Brain pericyte (primary cell): ENCODE measurements around the gene CA10.

Source experiments
- DNase-seq: peaks from one replicate; pipeline ENCODE4 v3.0.0-alpha.2; 2012; ENCODE audit warnings: low read depth, low spot score

CA10 gene

GRCh38 chr17:51954232-51954765 is 204.2 kb downstream of the CA10 start:
- DNase-seq = no peak

- no peak for DNase-seq
Observed at GRCh38 chr17:51951741-51952140, 206.8 kb downstream of the CA10 start.

DNA sequence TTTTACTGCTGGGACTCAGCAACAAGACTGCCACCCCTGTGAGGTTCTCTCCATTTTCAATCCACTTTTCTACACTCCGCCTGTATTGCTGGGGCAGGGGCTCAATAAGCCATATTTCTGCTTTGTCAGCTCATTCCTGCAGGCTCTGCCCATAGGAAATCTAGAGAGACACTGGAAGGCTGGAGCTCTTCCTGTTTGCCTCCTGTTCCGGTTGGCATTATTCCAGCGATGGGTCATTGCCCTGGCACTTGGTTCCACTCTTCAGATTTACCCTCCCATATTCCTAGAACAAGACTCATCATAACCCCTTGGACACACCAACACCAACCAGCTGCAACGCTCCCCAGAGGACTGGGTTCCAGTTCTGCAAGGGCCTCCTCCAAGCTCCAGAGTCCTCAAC is 210.4 kb downstream of the CA10 start:
- no peak for DNase-seq

DNA sequence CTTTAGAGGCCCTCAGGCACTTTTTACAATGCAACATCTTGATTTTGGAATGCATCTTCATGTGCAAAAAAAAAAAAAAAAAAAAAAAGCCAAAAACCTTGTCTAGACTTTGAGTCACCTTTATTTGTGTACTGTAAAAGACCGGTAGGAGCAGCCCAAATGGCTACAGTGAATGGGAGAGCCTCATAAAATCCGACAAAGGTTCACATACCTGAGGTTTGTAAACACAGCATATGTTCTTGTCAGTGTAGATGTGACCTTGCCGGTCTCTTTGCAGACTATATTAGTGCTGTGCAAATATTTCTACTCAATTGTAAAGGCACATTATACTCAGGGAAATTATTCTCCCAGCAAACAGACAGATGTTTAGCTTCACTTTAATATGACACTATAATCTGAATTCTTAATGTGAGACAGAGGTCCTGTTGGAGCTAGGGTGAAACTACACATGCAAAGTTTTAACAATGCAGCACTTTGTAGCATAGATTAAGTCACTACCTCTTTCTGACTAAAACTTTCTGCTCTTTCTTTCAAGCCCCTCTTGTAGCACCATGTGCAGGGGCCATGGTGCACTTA is 211.3 kb downstream of the CA10 start:
- DNase-seq = no peak

DNA sequence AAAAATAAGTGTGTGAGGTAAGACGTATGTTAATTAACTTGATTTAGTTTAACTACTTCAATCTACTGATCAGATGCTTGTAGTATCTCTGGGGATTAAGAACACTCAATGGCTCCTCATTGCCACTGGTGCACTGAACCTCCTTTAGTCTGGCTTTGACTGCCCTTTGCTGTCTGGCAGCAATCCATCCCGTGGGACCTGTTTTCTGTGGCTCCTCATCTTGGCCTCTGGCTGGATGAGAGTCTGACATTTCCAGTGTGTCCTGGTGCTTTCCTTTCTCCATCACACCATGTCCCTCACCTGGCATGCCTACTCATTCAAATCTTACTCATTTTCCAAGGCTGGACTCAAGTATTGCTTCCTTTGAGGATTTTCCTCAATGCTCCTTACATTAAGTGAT is 212.2 kb downstream of the CA10 start:
- no peak for DNase-seq

DNA sequence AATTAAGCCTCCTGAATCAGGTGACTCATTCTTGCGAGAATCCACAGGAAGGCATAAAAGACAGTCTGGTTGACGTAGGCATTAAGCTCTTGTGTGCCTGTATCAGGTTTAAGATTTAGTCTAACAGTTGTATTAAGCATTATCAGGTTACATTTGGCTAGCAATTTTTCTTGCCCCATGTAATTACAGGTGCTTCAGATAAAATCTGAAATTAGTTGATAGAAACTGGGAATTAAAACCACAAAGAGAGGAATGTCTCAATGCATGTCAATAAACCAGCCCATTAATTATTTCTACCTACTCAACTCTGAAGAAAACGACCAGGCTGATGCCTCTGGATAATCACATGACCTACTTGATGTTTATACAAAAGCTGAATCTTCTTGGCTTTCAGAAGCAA is 217.2 kb downstream of the CA10 start:
- no peak for DNase-seq

DNA sequence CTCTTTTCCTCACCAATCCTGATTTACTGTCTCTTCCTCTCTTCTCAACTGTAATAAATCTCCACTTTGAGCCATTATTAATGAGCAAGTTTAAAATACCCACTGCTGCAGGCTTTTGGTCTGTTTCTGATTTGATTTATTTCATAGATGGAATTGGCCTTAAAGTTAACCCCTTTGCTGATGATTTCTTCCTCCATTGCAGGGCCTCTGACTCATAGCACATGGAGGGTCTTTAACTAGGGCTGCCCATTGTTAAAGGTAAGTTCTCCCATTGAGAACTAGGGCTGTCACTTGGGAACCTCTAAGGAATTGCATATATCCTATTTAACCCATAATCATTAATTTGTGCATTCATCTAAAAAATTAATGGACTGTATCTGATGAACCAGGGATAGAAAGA is 221.2 kb downstream of the CA10 start:
- DNase-seq = no peak

GRCh38 chr17:51935477-51935876 is 223.0 kb downstream of the CA10 start:
- no peak for DNase-seq

DNA sequence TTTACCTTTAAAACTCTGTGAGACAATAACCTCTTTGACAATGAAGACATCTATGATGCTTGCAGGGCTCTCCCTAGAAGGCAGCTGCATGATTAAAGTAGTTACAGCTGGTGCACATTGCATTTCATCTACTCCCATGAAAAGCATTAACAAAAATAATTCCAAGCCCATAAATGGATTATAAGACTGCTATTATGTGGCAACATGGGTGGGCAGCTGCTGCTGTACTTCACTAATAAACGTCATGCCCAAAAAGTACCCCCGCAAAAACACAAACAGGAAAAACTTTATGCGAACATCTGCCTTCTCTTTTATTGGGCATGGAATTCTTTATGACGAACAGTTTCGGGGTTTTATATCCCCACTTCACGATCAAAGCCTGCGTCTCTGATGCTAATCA is 224.9 kb downstream of the CA10 start:
- DNase-seq = no peak

- DNase-seq = no peak
Observed at GRCh38 chr17:51926448-51926847, 232.1 kb downstream of the CA10 start.

DNA sequence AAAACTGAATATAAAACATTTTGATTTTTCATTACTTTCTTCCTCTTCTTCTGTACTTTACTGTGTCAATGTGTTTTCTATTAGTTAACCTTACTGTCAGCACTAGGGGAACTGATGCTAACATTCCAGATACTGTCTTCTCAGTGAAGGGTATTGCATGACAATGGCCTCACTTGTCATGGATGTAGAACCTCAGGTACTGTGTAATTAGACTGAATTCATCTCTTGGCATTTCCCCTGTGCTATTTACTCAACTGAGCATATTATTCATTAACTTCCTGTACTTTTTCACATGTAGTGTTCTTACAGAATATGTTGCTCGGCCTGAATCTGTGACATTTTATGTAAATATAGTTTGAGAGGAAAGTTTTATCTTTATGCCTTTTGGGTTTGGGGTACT is 237.0 kb downstream of the CA10 start:
- no peak for DNase-seq

DNA sequence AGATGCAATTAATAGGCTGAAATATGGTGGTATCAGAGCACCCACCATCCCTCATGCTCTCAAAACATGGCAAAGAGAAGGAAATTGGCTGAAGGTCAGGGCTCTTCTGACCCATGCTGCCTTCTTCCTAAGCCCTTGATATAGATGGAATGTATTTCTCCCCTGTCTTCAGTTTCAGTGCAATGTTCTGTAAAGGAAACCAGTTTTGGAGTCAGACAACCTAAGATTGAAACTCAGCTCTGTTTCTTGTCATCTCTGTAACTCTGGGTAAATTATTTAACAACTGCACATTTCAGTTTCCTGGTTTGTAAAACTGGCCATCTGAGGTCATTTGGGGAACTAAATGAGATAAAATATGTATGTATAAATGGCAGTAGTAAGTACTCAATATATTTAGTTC is 243.9 kb downstream of the CA10 start:
- no peak for DNase-seq

- no peak for DNase-seq
Observed at GRCh38 chr17:51913491-51914205, 244.9 kb downstream of the CA10 start.

GRCh38 chr17:51912939-51913338 is 245.6 kb downstream of the CA10 start:
- no peak for DNase-seq

- no peak for DNase-seq
Observed at GRCh38 chr17:51911237-51911636, 247.3 kb downstream of the CA10 start.

GRCh38 chr17:51909971-51910370 is 248.5 kb downstream of the CA10 start:
- no peak for DNase-seq

DNA sequence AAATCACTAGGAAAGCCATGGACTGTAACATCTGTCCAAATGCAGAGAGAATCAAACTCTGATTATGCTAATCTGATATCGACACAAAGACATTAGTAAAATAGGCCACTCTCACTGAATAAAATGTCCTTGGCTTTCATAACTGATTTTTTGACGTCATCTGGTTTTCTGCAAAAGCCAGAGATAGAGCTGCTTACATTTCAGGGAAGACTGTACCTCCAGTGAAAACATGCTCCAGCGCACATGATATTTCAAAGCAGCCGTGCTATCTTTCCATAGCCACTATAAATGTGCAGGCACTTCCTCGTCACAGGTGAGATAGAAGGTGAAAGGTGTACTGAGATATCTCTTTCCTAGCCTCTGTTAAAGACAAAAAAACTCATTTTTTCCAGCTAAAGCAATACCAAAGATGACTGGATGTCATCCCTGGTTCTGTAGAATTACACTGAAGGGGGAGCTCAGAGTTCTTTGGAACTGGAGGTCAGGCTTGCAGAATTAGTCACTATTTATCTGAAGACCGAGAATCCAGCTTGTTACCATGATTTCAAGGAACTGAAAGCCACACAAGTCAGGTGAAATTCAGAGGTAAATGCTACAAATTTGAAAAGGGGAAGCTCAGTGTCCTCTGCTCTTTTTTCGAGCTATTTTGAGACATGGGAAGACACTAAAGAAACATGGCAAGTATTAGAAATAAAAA is 249.5 kb downstream of the CA10 start:
- no peak for DNase-seq

- no peak for DNase-seq
Observed at GRCh38 chr17:51907041-51907440, 251.5 kb downstream of the CA10 start.

DNA sequence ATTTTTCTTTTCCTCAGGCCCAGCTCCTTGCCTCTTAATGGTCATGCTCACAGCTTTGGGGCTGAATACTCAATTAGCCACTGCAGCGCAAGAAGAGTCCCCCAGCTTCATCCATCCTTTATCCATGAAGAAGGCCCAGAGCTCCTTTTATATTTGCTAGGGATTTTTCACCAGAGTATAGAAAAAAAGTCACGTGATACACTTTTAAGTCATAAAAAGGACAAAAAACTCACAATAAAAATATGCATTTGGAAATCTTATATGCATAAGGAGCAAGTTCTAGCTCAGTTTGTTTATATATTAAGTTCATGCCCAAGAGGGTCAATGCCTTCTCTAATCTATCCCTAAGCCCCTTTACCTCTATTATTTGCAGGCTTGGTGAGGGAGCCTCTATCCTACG is 254.1 kb downstream of the CA10 start:
- DNase-seq = no peak

DNA sequence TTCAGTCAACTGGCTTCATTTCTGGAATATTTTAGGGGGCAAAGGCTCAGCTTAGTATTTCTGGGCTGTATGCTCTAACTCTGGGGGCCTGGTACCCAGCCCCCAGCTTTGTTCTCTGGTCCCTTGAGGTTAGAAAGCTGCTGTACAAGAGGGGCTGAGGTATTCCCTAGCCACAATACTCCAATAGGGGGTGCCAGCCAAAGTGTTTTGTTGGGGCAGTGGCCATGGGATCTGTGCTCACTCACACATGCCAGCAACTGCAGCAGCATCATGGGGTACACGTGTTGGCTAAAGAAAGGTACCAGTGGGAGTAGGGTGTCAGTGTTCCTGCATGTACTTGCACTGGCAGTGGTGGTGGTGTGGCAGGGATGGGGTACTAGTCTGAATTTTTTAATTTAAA is 257.3 kb downstream of the CA10 start:
- DNase-seq = no peak

GRCh38 chr17:51891936-51892335 is 266.6 kb downstream of the CA10 start:
- DNase-seq = no peak

DNA sequence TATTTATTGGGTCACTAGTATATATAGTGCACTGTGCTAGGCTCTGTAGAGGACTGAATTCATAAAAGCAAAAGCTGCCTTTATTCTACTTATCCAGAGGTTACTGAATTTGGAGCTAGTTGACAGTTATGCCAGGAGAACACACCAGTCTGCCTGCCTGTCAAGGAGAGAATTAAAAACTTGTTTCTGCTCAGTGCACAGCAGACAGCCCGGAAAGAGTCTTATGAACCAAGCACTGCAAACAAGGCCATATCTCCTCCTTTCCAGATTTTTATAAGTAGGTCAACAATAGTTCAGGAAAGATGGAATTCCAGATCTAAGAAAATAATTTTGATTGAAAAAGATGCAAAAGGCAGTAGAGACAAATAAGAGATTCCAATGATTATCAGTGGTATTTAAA is 267.8 kb downstream of the CA10 start:
- DNase-seq = no peak

GRCh38 chr17:51888816-51889215 is 269.7 kb downstream of the CA10 start:
- no peak for DNase-seq
